HepG2 (cell line): ENCODE data around the gene CHMP1A. TPM values are rescaled to one million over a fixed set of nuclear protein-coding genes. Genes with fewer than 3 reads are reported as not detected.

Experiments
- BRD4 ChIP-seq: sonication (generic); formaldehyde crosslinking; IDR thresholded peaks from 2 replicates; pipeline ENCODE4 v1.4.0; 2020; ENCODE audit warnings: missing genetic modification reagents
- CENPX ChIP-seq: sonication (generic); formaldehyde crosslinking; IDR thresholded peaks from 2 replicates; pipeline ENCODE4 v1.9.0; 2021; ENCODE audit warnings: mild to moderate bottlenecking, missing genetic modification reagents, moderate library complexity
- GATA4 ChIP-seq: sonication (generic); IDR thresholded peaks from 2 replicates; pipeline ENCODE4 v1.6.1; 2016; ENCODE audit warnings: antibody characterized with exemption, low read depth, borderline replicate concordance
- HMGA1 ChIP-seq: sonication (generic); formaldehyde crosslinking; conservative IDR thresholded peaks from 2 replicates; pipeline ENCODE4 v1.4.0; 2020; ENCODE audit warnings: missing genetic modification reagents
- HNRNPUL1 ChIP-seq: fragments of 200-400 bp; formaldehyde crosslinking; IDR thresholded peaks from 2 replicates; pipeline ENCODE4 v1.6.1; 2017; ENCODE audit warnings: low read depth, mild to moderate bottlenecking, low read length, moderate library complexity
- NFIC ChIP-seq: IDR thresholded peaks from 2 replicates; pipeline ENCODE4 v1.6.1; 2012; ENCODE audit warnings: mild to moderate bottlenecking, low read length, inconsistent platforms
- ZBTB42 ChIP-seq: sonication (generic); formaldehyde crosslinking; IDR thresholded peaks from 2 replicates; pipeline ENCODE4 v1.5.0; 2020; ENCODE audit warnings: mild to moderate bottlenecking, missing genetic modification reagents
- ZBTB8A ChIP-seq: sonication (generic); formaldehyde crosslinking; IDR thresholded peaks from 2 replicates; pipeline ENCODE4 v1.4.0; 2020; ENCODE audit warnings: mild to moderate bottlenecking, low read depth, missing genetic modification reagents, borderline replicate concordance
- ZMYM4 ChIP-seq: sonication (generic); formaldehyde crosslinking; IDR thresholded peaks from 2 replicates; pipeline ENCODE4 v1.8.1; 2023; ENCODE audit warnings: mild to moderate bottlenecking, missing genetic modification reagents
- ZNF10 ChIP-seq: sonication (generic); formaldehyde crosslinking; IDR thresholded peaks from 2 replicates; pipeline ENCODE4 v1.4.0; 2020; ENCODE audit warnings: mild to moderate bottlenecking, low read depth, missing genetic modification reagents, borderline replicate concordance
- ZNF558 ChIP-seq: sonication (generic); formaldehyde crosslinking; IDR thresholded peaks from 2 replicates; pipeline ENCODE4 v1.9.0; 2022; ENCODE audit warnings: mild to moderate bottlenecking, missing genetic modification reagents, borderline replicate concordance
- ZNF839 ChIP-seq: sonication (generic); formaldehyde crosslinking; IDR thresholded peaks from 2 replicates; pipeline ENCODE4 v1.4.0; 2020; ENCODE audit warnings: missing genetic modification reagents, mild to moderate bottlenecking, borderline replicate concordance
- ZNF878 ChIP-seq: sonication (generic); formaldehyde crosslinking; IDR thresholded peaks from 2 replicates; pipeline ENCODE4 v1.8.1; 2023; ENCODE audit warnings: mild to moderate bottlenecking, missing genetic modification reagents, moderate library complexity
- ZSCAN31 ChIP-seq: sonication (generic); formaldehyde crosslinking; IDR thresholded peaks from 2 replicates; pipeline ENCODE4 v1.5.0; 2020; ENCODE audit warnings: low read depth, mild to moderate bottlenecking, missing genetic modification reagents
- polyA plus RNA-seq, 8 experiments: library from polyadenylated mRNA; depleted of rRNA in 3 of 8; stranded (reverse) in 7 of 8; unstranded in 1 of 8; fragments of >200 nt; fragmentation: Illumina TruSeq in 4 of 8; extraction: Trizol in 4 of 8; gene quantifications; 2 replicates each; pipeline versions ENCODE4 v1.2.1 to v1.2.3, GENCODE V29; 2011 to 2016; ENCODE audit warnings: low read depth in 4 of 8, missing spikeins in 1 of 8, mixed read lengths in 1 of 8; ENCODE audit not compliant: insufficient read depth in 1 of 8
- total RNA-seq, 5 experiments: library from RNA; depleted of rRNA; stranded (reverse); fragments of >200 nt; fragmentation: Illumina TruSeq; extraction: Trizol; gene quantifications; 2 replicates each; pipeline ENCODE4 v1.2.3, GENCODE V29; 2016; ENCODE audit warnings: low read depth in 1 of 5
- TF ChIP-seq, protein P1 (sequence below): sonication (generic); formaldehyde crosslinking; IDR thresholded peaks from 2 replicates; pipeline ENCODE4 v1.4.0; 2020; ENCODE audit warnings: missing genetic modification reagents, borderline replicate concordance
- TF ChIP-seq, protein P2 (sequence below): sonication (generic); formaldehyde crosslinking; IDR thresholded peaks from 2 replicates; pipeline ENCODE4 v1.4.0; 2020; ENCODE audit warnings: mild to moderate bottlenecking, missing genetic modification reagents
- TF ChIP-seq, protein P3 (sequence below): sonication (generic); formaldehyde crosslinking; IDR thresholded peaks from 2 replicates; pipeline ENCODE4 v1.4.0; 2020; ENCODE audit warnings: missing genetic modification reagents, borderline replicate concordance

The CHMP1A gene
- total and polyA plus RNA-seq, 2 of the 13 experiments (the other 11 are each of a cell fraction or from before 2014, with no cell fraction given): 69.4 to 73.3 TPM

- TF ChIP-seq ZNF558 (0 out of 2 replicates have a peak, but pooled peaks have one; percentile 43), ZBTB42 (CRISPR knock-in tag) (no peak), BRD4 (CRISPR knock-in tag) (no peak), NFIC (no peak), HMGA1 (CRISPR knock-in tag) (no peak), ZNF839 (CRISPR knock-in tag) (no peak), ZBTB8A (CRISPR knock-in tag) (no peak), HNRNPUL1 (no peak), ZNF10 (no peak), CENPX (CRISPR knock-in tag) (no peak), ZNF878 (CRISPR knock-in tag) (no peak), GATA4 (no peak), ZMYM4 (CRISPR knock-in tag) (peak; percentile 49; the same call in 1 of the 2 replicates), ZSCAN31 (CRISPR knock-in tag) (no peak)
- TF ChIP-seq, protein P1, sequence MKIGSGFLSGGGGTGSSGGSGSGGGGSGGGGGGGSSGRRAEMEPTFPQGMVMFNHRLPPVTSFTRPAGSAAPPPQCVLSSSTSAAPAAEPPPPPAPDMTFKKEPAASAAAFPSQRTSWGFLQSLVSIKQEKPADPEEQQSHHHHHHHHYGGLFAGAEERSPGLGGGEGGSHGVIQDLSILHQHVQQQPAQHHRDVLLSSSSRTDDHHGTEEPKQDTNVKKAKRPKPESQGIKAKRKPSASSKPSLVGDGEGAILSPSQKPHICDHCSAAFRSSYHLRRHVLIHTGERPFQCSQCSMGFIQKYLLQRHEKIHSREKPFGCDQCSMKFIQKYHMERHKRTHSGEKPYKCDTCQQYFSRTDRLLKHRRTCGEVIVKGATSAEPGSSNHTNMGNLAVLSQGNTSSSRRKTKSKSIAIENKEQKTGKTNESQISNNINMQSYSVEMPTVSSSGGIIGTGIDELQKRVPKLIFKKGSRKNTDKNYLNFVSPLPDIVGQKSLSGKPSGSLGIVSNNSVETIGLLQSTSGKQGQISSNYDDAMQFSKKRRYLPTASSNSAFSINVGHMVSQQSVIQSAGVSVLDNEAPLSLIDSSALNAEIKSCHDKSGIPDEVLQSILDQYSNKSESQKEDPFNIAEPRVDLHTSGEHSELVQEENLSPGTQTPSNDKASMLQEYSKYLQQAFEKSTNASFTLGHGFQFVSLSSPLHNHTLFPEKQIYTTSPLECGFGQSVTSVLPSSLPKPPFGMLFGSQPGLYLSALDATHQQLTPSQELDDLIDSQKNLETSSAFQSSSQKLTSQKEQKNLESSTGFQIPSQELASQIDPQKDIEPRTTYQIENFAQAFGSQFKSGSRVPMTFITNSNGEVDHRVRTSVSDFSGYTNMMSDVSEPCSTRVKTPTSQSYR (CRISPR knock-in tag): no peak
- TF ChIP-seq, protein P2, sequence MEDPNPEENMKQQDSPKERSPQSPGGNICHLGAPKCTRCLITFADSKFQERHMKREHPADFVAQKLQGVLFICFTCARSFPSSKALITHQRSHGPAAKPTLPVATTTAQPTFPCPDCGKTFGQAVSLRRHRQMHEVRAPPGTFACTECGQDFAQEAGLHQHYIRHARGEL: no peak
- TF ChIP-seq, protein P3, sequence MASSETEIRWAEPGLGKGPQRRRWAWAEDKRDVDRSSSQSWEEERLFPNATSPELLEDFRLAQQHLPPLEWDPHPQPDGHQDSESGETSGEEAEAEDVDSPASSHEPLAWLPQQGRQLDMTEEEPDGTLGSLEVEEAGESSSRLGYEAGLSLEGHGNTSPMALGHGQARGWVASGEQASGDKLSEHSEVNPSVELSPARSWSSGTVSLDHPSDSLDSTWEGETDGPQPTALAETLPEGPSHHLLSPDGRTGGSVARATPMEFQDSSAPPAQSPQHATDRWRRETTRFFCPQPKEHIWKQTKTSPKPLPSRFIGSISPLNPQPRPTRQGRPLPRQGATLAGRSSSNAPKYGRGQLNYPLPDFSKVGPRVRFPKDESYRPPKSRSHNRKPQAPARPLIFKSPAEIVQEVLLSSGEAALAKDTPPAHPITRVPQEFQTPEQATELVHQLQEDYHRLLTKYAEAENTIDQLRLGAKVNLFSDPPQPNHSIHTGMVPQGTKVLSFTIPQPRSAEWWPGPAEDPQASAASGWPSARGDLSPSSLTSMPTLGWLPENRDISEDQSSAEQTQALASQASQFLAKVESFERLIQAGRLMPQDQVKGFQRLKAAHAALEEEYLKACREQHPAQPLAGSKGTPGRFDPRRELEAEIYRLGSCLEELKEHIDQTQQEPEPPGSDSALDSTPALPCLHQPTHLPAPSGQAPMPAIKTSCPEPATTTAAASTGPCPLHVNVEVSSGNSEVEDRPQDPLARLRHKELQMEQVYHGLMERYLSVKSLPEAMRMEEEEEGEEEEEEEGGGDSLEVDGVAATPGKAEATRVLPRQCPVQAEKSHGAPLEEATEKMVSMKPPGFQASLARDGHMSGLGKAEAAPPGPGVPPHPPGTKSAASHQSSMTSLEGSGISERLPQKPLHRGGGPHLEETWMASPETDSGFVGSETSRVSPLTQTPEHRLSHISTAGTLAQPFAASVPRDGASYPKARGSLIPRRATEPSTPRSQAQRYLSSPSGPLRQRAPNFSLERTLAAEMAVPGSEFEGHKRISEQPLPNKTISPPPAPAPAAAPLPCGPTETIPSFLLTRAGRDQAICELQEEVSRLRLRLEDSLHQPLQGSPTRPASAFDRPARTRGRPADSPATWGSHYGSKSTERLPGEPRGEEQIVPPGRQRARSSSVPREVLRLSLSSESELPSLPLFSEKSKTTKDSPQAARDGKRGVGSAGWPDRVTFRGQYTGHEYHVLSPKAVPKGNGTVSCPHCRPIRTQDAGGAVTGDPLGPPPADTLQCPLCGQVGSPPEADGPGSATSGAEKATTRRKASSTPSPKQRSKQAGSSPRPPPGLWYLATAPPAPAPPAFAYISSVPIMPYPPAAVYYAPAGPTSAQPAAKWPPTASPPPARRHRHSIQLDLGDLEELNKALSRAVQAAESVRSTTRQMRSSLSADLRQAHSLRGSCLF: no peak
Observed at GRCh38 chr16:89695086-89695874, 37.8 kb upstream of the CHMP1A start (continued).
